ENCODE measurements around the gene NPFFR2.

NPFFR2 gene

DNA sequence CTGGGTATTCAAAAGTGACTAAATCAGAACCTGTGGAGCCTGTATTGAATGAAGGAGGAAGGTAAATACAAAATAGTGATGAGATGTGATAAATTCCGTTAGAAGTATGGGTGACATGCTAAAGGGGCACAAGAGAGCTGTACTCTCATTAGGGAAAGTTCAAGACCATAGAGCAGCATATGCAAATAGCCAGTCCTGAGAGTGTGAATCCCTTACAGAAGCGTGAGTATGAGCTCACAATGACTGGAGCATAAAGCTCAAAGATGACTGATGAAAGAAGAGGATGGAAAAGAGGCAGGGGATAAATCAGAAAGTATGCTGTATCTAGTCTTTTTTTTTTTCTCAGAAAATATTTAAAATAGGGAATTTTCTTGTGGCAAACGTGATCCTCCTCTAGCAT lies 12.1 kb upstream of the NPFFR2 start:
- TF ChIP-seq SUZ12 (IDR thresholded peaks at IDR 0.05; ENCODE audit: extremely low read depth, insufficient read depth, insufficient read length) (no peak), YY1 (IDR thresholded peaks at IDR 0.05; ENCODE audit: insufficient read depth, insufficient read length) (no peak), ZNF274 (IDR thresholded peaks at IDR 0.05; ENCODE audit: low read depth, low read length) (no peak)
- no peaks in the 10 kb centered on the region for H3K4me1 ChIP-seq (ENCODE audit: insufficient read depth, insufficient read length)

DNA sequence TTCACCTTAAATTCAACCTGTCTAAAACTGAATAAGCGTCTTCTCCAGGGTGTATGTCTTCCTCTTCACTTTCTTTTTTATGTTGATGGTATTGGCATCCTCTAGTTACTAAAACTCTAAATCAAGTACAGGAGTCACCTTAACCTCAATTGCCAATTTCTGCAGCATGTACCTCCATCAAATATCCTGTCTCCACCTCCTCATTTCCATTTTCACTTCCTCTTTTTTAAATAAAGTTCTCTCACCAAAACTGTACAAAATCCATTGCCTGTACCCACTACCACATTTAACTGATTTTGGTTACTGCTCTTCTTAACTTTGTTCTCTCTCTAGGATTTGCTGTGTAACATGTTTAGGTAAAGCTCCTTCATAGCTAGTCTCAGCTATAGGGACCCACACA lies 9.2 kb upstream of the NPFFR2 start:
- no peaks in the 10 kb centered on the region for H3K4me1 ChIP-seq (ENCODE audit: insufficient read depth, insufficient read length)
- no peak for DNase-seq (ENCODE audit: low read depth, low spot score)
- H3K9ac ChIP-seq (ENCODE audit: insufficient read length, low read depth): no peak overlapping the region
- H3K4me3 ChIP-seq (ENCODE audit: insufficient read length, low read depth): no peak overlapping the region
- H3K36me3 ChIP-seq (ENCODE audit: insufficient read depth, insufficient read length, low read length): no peaks in the 10 kb centered on the region
- TF ChIP-seq ZNF274 (IDR thresholded peaks at IDR 0.05; ENCODE audit: low read depth, low read length): no peak
- TF ChIP-seq YY1 (IDR thresholded peaks at IDR 0.05; ENCODE audit: insufficient read depth, insufficient read length): no peak
- no peak for TF ChIP-seq SUZ12 (IDR thresholded peaks at IDR 0.05; ENCODE audit: extremely low read depth, insufficient read depth, insufficient read length)
- H3K27me3 ChIP-seq (ENCODE audit: insufficient read depth, insufficient read length): no peaks in the 10 kb centered on the region
- H3K9me3 ChIP-seq (ENCODE audit: insufficient read depth, low read length): no peaks in the 10 kb centered on the region

More for the DNA sequence above, 12.1 kb upstream of the NPFFR2 start:
- DNase-seq (ENCODE audit: low read depth, low spot score): no peak
- Histone ChIP-seq H3K27me3 (ENCODE audit: insufficient read depth, insufficient read length) (no peaks in the 10 kb centered on the region), H3K9ac (ENCODE audit: insufficient read length, low read depth) (no peak overlapping the region), H3K4me3 (ENCODE audit: insufficient read length, low read depth) (no peak overlapping the region), H3K9me3 (ENCODE audit: insufficient read depth, low read length) (no peaks in the 10 kb centered on the region), H3K36me3 (ENCODE audit: insufficient read depth, insufficient read length, low read length) (no peaks in the 10 kb centered on the region)

DNA sequence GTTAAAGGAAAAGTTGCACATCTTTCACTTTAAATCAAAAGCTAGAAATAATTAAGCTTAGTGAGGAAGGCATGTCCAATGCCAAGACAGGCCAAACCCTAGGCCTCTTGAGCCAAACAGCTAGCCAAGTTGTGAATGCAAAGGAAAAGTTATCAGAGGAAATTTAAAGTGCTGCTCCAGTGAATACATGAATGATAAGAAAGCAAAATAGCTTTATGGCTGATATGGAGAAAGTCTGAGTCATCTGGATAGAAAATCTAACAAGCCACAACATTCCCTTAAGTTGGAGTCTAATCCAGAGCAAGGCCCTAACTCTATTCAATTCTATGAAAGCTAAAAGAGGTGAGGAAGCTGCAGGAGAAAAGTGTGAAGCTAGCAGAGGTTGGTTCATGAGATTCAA lies 23.8 kb downstream of the NPFFR2 start:
- no peak for TF ChIP-seq ZNF274 (IDR thresholded peaks at IDR 0.05; ENCODE audit: low read depth, low read length)
- no peak for TF ChIP-seq YY1 (IDR thresholded peaks at IDR 0.05; ENCODE audit: insufficient read depth, insufficient read length)
- TF ChIP-seq SUZ12 (IDR thresholded peaks at IDR 0.05; ENCODE audit: extremely low read depth, insufficient read depth, insufficient read length): no peak
- Histone ChIP-seq H3K4me3 (ENCODE audit: insufficient read length, low read depth) (no peak overlapping the region), H3K9ac (ENCODE audit: insufficient read length, low read depth) (no peak overlapping the region), H3K36me3 (ENCODE audit: insufficient read depth, insufficient read length, low read length) (no peaks in the 10 kb centered on the region), H3K4me1 (ENCODE audit: insufficient read depth, insufficient read length) (no peaks in the 10 kb centered on the region), H3K27me3 (ENCODE audit: insufficient read depth, insufficient read length) (no peaks in the 10 kb centered on the region), H3K9me3 (ENCODE audit: insufficient read depth, low read length) (no peaks in the 10 kb centered on the region)
- no peak for DNase-seq (ENCODE audit: low read depth, low spot score)

DNA sequence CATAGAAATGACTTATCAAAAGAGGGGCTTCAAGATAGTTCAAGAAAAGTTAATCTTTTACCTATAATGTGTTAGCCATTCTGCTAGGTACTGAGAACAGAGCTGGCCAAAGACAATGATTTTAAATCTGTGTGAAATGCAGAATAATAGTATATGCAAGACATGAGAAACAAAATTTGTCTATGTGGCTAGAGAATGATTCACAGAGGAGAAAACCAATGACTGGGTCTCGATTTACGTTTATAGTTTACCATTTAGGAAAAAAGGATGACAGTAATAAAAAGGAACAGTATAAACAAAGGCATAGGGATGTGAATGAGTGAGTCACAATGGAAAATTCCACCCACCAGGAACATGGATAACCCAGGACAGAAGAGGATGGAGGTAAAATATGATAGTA lies 31.9 kb downstream of the NPFFR2 start:
- Histone ChIP-seq H3K27me3 (ENCODE audit: insufficient read depth, insufficient read length) (no peaks in the 10 kb centered on the region), H3K4me3 (ENCODE audit: insufficient read length, low read depth) (no peak overlapping the region), H3K36me3 (ENCODE audit: insufficient read depth, insufficient read length, low read length) (no peaks in the 10 kb centered on the region), H3K9ac (ENCODE audit: insufficient read length, low read depth) (no peak overlapping the region), H3K9me3 (ENCODE audit: insufficient read depth, low read length) (no peaks in the 10 kb centered on the region), H3K4me1 (ENCODE audit: insufficient read depth, insufficient read length) (no peaks in the 10 kb centered on the region)
- DNase-seq (ENCODE audit: low read depth, low spot score): no peak
- no peak for TF ChIP-seq SUZ12 (IDR thresholded peaks at IDR 0.05; ENCODE audit: extremely low read depth, insufficient read depth, insufficient read length)
- TF ChIP-seq YY1 (IDR thresholded peaks at IDR 0.05; ENCODE audit: insufficient read depth, insufficient read length): no peak
- no peak for TF ChIP-seq ZNF274 (IDR thresholded peaks at IDR 0.05; ENCODE audit: low read depth, low read length)

DNA sequence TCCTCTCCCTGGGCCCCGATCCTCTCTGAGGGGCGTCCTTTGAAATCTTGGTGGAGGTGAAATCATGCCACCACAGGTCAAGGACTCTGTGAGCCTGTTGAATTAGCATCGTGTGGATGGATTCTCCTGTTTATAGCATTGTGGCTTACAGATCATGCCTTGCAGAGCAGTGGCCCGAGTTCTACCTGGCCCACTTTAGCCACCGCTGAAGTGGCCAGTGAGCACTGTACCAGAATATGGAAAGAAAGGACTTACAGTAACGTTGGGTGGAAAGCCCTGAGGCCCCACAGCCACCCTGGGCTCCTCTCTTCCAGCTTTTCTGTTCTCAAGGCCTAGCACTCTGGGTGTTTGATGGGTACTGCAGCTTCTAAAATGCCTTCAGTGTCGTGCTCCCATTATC lies 35.3 kb downstream of the NPFFR2 start:
- TF ChIP-seq ZNF274 (IDR thresholded peaks at IDR 0.05; ENCODE audit: low read depth, low read length) (no peak), SUZ12 (IDR thresholded peaks at IDR 0.05; ENCODE audit: extremely low read depth, insufficient read depth, insufficient read length) (no peak), YY1 (IDR thresholded peaks at IDR 0.05; ENCODE audit: insufficient read depth, insufficient read length) (no peak)
- H3K4me1 ChIP-seq (ENCODE audit: insufficient read depth, insufficient read length): no peaks in the 10 kb centered on the region

DNA sequence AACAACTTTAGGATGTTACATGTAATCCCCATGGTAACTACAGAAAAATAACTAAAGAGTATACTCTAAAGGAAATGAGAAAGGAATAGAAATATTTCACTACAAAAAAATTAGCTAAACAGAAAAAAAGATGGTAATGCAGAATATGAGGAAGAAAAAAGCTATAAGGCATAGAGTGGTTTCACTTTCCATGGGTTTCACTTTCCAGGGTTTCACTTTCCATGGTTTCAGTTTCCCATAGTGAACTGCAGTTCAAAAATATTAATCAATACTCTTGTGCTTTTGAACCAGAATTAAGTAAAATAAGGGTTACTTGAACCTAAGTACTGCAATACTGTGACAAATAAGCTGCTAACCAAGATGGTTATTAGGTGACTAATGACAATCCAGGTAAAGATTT lies 42.0 kb downstream of the NPFFR2 start:
- no peak for TF ChIP-seq SUZ12 (IDR thresholded peaks at IDR 0.05; ENCODE audit: extremely low read depth, insufficient read depth, insufficient read length)
- TF ChIP-seq ZNF274 (IDR thresholded peaks at IDR 0.05; ENCODE audit: low read depth, low read length): no peak
- no peak for TF ChIP-seq YY1 (IDR thresholded peaks at IDR 0.05; ENCODE audit: insufficient read depth, insufficient read length)
- no peaks in the 10 kb centered on the region for H3K4me1 ChIP-seq (ENCODE audit: insufficient read depth, insufficient read length)
- DNase-seq (ENCODE audit: low read depth, low spot score): no peak
- no peak overlapping the region for H3K4me3 ChIP-seq (ENCODE audit: insufficient read length, low read depth)
- no peaks in the 10 kb centered on the region for H3K36me3 ChIP-seq (ENCODE audit: insufficient read depth, insufficient read length, low read length)
- no peaks in the 10 kb centered on the region for H3K9me3 ChIP-seq (ENCODE audit: insufficient read depth, low read length)
- H3K9ac ChIP-seq (ENCODE audit: insufficient read length, low read depth): no peak overlapping the region
- no peaks in the 10 kb centered on the region for H3K27me3 ChIP-seq (ENCODE audit: insufficient read depth, insufficient read length)

More for the DNA sequence above, 35.3 kb downstream of the NPFFR2 start:
- DNase-seq (ENCODE audit: low read depth, low spot score): no peak
- no peak overlapping the region for H3K9ac ChIP-seq (ENCODE audit: insufficient read length, low read depth)
- no peaks in the 10 kb centered on the region for H3K36me3 ChIP-seq (ENCODE audit: insufficient read depth, insufficient read length, low read length)
- no peaks in the 10 kb centered on the region for H3K9me3 ChIP-seq (ENCODE audit: insufficient read depth, low read length)
- no peak overlapping the region for H3K4me3 ChIP-seq (ENCODE audit: insufficient read length, low read depth)
- H3K27me3 ChIP-seq (ENCODE audit: insufficient read depth, insufficient read length): no peaks in the 10 kb centered on the region

DNA sequence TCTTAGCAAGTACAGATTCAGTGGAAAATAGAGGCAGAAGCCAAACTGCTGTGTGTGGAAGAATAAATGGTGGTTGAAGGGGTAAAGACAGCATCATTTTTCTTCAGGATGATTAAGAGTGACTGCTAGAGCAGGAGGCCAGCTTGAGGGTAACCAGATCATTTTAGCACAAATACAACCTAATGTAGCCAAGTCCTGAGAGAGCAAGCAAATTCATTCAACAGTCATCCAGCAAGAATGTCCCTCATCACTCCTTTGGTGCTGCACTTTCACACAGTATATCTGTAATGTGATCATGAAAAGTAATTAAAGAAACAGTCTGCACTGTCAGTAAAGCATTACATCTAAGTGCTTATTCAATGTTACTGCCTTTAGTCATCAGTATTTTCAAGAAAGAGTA lies 44.8 kb downstream of the NPFFR2 start:
- Histone ChIP-seq H3K27me3 (ENCODE audit: insufficient read depth, insufficient read length) (no peaks in the 10 kb centered on the region), H3K9me3 (ENCODE audit: insufficient read depth, low read length) (no peaks in the 10 kb centered on the region), H3K4me3 (ENCODE audit: insufficient read length, low read depth) (no peak overlapping the region), H3K4me1 (ENCODE audit: insufficient read depth, insufficient read length) (no peaks in the 10 kb centered on the region), H3K36me3 (ENCODE audit: insufficient read depth, insufficient read length, low read length) (no peaks in the 10 kb centered on the region), H3K9ac (ENCODE audit: insufficient read length, low read depth) (no peak overlapping the region)
- DNase-seq (ENCODE audit: low read depth, low spot score): no peak
- TF ChIP-seq YY1 (IDR thresholded peaks at IDR 0.05; ENCODE audit: insufficient read depth, insufficient read length): no peak
- no peak for TF ChIP-seq ZNF274 (IDR thresholded peaks at IDR 0.05; ENCODE audit: low read depth, low read length)
- no peak for TF ChIP-seq SUZ12 (IDR thresholded peaks at IDR 0.05; ENCODE audit: extremely low read depth, insufficient read depth, insufficient read length)

DNA sequence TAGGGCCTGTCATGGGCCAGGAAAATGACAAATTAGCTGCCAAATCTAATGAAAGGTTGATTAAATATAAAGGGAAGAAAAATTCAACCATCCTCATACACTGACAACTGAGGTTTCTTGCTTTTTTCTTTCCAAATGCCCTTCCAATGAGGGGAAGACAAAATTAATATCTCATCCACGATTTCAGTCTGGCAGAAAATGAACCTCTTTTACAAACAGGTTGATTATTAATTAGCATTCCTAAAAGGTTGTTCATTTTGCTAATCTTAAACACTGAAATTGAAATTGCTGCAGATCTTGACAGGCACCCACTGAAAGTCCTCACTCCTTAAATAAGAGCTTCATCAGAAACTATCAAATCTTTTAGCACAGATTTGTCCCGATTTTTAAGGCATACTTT lies 45.5 kb downstream of the NPFFR2 start:
- no peaks in the 10 kb centered on the region for H3K4me1 ChIP-seq (ENCODE audit: insufficient read depth, insufficient read length)
- no peak overlapping the region for H3K9ac ChIP-seq (ENCODE audit: insufficient read length, low read depth)
- no peak for DNase-seq (ENCODE audit: low read depth, low spot score)
- no peaks in the 10 kb centered on the region for H3K27me3 ChIP-seq (ENCODE audit: insufficient read depth, insufficient read length)
- no peaks in the 10 kb centered on the region for H3K9me3 ChIP-seq (ENCODE audit: insufficient read depth, low read length)
- H3K4me3 ChIP-seq (ENCODE audit: insufficient read length, low read depth): no peak overlapping the region
- TF ChIP-seq YY1 (IDR thresholded peaks at IDR 0.05; ENCODE audit: insufficient read depth, insufficient read length): no peak
- no peak for TF ChIP-seq ZNF274 (IDR thresholded peaks at IDR 0.05; ENCODE audit: low read depth, low read length)
- no peak for TF ChIP-seq SUZ12 (IDR thresholded peaks at IDR 0.05; ENCODE audit: extremely low read depth, insufficient read depth, insufficient read length)
- H3K36me3 ChIP-seq (ENCODE audit: insufficient read depth, insufficient read length, low read length): no peaks in the 10 kb centered on the region

Data from NT2/D1 (cell line).